Measurements from ENCODE around the gene CARD19. TPM values are rescaled to one million over a fixed set of nuclear protein-coding genes. Genes with fewer than 3 reads are reported as not detected.
A peak's percentile ranks its signal among the peaks of the same experiment; 100 is the strongest.

Gene CARD19
- total RNA-seq, 8 experiments from 2014 or later = 17.5 to 57.7 (median 30.1) TPM

DNA sequence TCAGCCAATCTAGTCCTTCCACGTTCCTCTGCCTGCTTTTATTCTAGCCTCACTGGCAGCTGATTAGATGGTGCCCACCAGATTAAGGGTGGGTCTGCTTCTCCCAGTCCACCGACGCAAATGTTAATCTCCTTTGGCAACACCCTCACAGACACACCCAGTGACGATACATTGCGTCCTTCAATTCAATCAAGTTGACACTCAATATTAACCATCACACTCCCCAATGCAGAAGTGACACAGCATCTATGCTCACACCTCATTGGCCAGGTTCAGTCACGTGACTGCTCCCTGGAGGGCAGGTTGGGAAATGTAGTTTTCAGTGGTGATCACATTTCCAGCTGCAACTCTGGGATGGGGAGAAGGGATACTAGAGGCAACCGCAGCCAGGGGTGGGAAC is 24.6 kb upstream of the CARD19 start:
- WGBS, 10 experiments = 14 to 94% (median 27%) methylated on average over 2 to 6 of the region's 7 CpGs; no CpG with 5 or more reads in 3 of the 10 experiments
- peak in 7 of 8 experiments; percentile 39 to 92 (median 68) for ATAC-seq (replicated peaks in 6 of 8)

DNA sequence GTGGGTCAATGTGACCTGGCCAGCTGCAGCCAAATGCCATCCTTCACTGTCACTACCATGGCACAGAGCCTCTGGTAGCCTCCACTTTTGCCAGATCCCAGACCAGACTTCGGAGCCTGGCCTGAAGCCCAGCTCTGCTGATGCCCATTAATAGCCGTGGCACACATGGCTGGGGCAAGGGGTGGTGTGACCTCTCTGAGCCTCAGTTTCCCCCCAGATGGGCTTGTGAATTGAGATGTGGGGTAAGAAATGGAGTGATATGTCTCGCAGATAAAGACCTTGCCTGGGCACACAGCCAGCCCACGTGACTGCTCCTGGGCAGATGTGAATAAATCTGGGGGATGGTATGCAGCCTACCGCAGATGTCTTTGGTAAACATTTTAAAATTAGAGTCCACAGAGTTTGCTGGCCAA is 23.6 kb upstream of the CARD19 start:
- H3K27ac ChIP-seq = no peak overlapping the region
- 60% methylated on average over 1 of the region's 5 CpGs; no CpG with 5 or more reads in 8 of the 10 experiments for WGBS, 10 experiments
- peak in 5 of 8 experiments; percentile 22 to 74 (median 41) for ATAC-seq (replicated peaks in 6 of 8)
- H3K4me3 ChIP-seq = no peak overlapping the region
- no peaks in the 10 kb centered on the region for H3K4me1 ChIP-seq (replicated peaks in 1 of 2)
- in situ Hi-C loops (cut with MboI; ENCODE audit: low pct_unique_long_range_greater_than_20kb in 2 of 9, low sequenced_read_pairs in 9 of 9, unreplicated experiment in 9 of 9) = no loop called here

More for the DNA sequence above, 24.6 kb upstream of the CARD19 start:
- Histone ChIP-seq H3K4me1 (replicated peaks in 1 of 2) (no peaks in the 10 kb centered on the region), H3K4me3 (no peak overlapping the region), H3K27ac (no peak overlapping the region)
- in situ Hi-C loops (cut with MboI; ENCODE audit: low pct_unique_long_range_greater_than_20kb in 2 of 9, low sequenced_read_pairs in 9 of 9, unreplicated experiment in 9 of 9) = no loop called here

GRCh38 chr9:93076101-93076791 is 19.8 kb upstream of the CARD19 start:
- H3K4me3 ChIP-seq = no peak overlapping the region
- in situ Hi-C loops (cut with MboI; ENCODE audit: low pct_unique_long_range_greater_than_20kb in 2 of 9, low sequenced_read_pairs in 9 of 9, unreplicated experiment in 9 of 9) = no loop called here
- no peak overlapping the region for H3K27ac ChIP-seq
- no peak for ATAC-seq (replicated peaks in 6 of 8)
- no peaks in the 10 kb centered on the region for H3K4me1 ChIP-seq (replicated peaks in 1 of 2)
- WGBS, 10 experiments = 59 to 100% (median 95%) methylated on average over 2 to 8 of the region's 12 CpGs; no CpG with 5 or more reads in 2 of the 10 experiments

GRCh38 chr9:93076792-93077128 is 19.3 kb upstream of the CARD19 start:
- WGBS, 10 experiments = 50 to 100% (median 83%) methylated on average over 1 to 2 of the region's 2 CpGs; no CpG with 5 or more reads in 6 of the 10 experiments
- H3K4me3 ChIP-seq = no peak overlapping the region
- H3K27ac ChIP-seq = no peak overlapping the region
- in situ Hi-C loops (cut with MboI; ENCODE audit: low pct_unique_long_range_greater_than_20kb in 2 of 9, low sequenced_read_pairs in 9 of 9, unreplicated experiment in 9 of 9) = no loop called here
- ATAC-seq (replicated peaks in 6 of 8) = no peak
- H3K4me1 ChIP-seq (replicated peaks in 1 of 2) = no peaks in the 10 kb centered on the region

DNA sequence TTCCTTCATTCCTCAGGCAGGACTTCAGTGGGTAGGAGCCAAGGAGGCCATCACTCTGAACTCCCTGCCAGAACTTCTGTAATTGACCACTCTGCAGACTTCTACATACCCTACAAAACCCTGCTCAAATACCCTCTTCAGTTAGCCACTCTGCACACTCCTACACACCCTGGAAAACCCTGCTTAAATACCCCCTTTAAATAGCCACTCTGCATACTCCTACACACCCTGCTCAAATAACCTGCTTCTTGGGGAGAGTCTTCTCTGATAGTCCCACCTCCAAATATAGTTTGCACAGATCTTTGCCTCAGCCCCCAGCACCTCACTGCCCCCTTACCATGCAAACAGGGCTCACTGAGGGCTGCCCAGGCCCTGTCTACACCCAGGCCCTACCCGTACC is 18.6 kb upstream of the CARD19 start:
- H3K27ac ChIP-seq = no peak overlapping the region
- WGBS, 10 experiments = 50% methylated on average over 1 of the region's 1 CpG; no CpG with 5 or more reads in 9 of the 10 experiments
- ATAC-seq (replicated peaks in 6 of 8) = peak in 1 of 8 experiments; percentile 40
- in situ Hi-C loops (cut with MboI; ENCODE audit: low pct_unique_long_range_greater_than_20kb in 2 of 9, low sequenced_read_pairs in 9 of 9, unreplicated experiment in 9 of 9) = no loop called here
- no peaks in the 10 kb centered on the region for H3K4me1 ChIP-seq (replicated peaks in 1 of 2)
- H3K4me3 ChIP-seq = no peak overlapping the region

DNA sequence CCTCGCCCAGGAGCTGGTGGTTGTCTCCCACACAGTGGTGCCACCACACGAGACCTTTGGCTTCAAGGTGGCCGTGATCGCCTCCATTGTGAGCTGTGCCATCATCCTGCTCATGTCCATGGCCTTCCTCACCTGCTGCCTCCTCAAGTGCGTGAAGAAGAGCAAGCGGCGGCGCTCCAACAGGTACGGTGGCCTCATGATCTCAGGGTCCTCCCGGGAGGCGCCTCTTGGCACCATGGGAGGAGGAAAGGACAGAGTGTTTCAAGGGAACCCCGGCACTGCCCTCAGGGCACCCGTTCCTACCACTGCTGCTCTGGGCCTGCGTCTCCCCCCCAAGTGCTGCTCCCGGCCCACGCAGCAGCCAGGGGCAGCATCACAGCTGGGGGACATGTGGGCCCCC is 18.2 kb upstream of the CARD19 start:
- WGBS, 10 experiments = 67 to 100% (median 94%) methylated on average over 2 to 7 of the region's 16 CpGs; no CpG with 5 or more reads in 6 of the 10 experiments
- H3K4me3 ChIP-seq = no peak overlapping the region
- in situ Hi-C loops (cut with MboI; ENCODE audit: low pct_unique_long_range_greater_than_20kb in 2 of 9, low sequenced_read_pairs in 9 of 9, unreplicated experiment in 9 of 9) = no loop called here
- ATAC-seq (replicated peaks in 6 of 8) = no peak
- no peak overlapping the region for H3K27ac ChIP-seq
- H3K4me1 ChIP-seq (replicated peaks in 1 of 2) = no peaks in the 10 kb centered on the region

- ATAC-seq (replicated peaks in 6 of 8) = no peak
- in situ Hi-C loops (cut with MboI; ENCODE audit: low pct_unique_long_range_greater_than_20kb in 2 of 9, low sequenced_read_pairs in 9 of 9, unreplicated experiment in 9 of 9) = no loop called here
- WGBS, 10 experiments = 60 to 92% methylated on average over 1 to 4 of the region's 13 CpGs; no CpG with 5 or more reads in 8 of the 10 experiments
- no peak overlapping the region for H3K27ac ChIP-seq
- peaks cover 0 to 4% of the 10 kb centered on the region in 2 donors for H3K4me1 ChIP-seq (replicated peaks in 1 of 2)
- no peak overlapping the region for H3K4me3 ChIP-seq
Observed at GRCh38 chr9:93079371-93079770, 16.6 kb upstream of the CARD19 start.

GRCh38 chr9:93080406-93080805 is 15.6 kb upstream of the CARD19 start:
- Histone ChIP-seq H3K4me3 (no peak overlapping the region), H3K27ac (no peak overlapping the region), H3K4me1 (replicated peaks in 1 of 2) (peaks cover 0 to 4% of the 10 kb centered on the region in 2 donors)
- in situ Hi-C loops (cut with MboI; ENCODE audit: low pct_unique_long_range_greater_than_20kb in 2 of 9, low sequenced_read_pairs in 9 of 9, unreplicated experiment in 9 of 9) = no loop called here
- ATAC-seq (replicated peaks in 6 of 8) = no peak
- 74 to 100% (median 89%) methylated on average over 1 to 7 of the region's 9 CpGs; no CpG with 5 or more reads in 1 of the 10 experiments for WGBS, 10 experiments

DNA sequence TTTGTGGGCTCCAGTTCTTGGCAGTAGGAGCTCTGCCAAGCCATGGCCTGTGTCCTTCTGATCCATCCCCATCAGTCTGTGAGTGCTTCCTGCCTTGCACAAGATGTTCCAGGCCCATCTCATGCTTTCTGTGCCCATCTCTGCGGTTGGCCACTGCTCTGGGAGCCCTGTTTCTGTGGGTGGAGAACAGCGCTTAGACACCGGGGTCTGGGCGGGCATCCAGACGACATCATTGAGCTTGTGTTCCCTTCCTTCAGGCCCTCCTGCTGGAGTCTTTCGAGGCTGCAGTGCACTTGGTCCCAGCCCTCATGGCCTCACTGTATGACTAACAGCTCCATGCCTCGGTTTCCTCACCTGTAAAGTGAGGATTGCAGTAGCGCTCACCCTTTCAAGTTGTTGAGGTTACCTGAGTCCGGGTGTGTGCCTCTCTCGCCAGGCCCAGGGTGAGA is 14.9 kb upstream of the CARD19 start:
- 71 to 100% (median 100%) methylated on average over 1 to 8 of the region's 10 CpGs; no CpG with 5 or more reads in 2 of the 10 experiments for WGBS, 10 experiments
- Histone ChIP-seq H3K4me1 (replicated peaks in 1 of 2) (peaks cover 0 to 4% of the 10 kb centered on the region in 2 donors), H3K4me3 (no peak overlapping the region), H3K27ac (no peak overlapping the region)
- no peak for ATAC-seq (replicated peaks in 6 of 8)
- in situ Hi-C loops (cut with MboI; ENCODE audit: low pct_unique_long_range_greater_than_20kb in 2 of 9, low sequenced_read_pairs in 9 of 9, unreplicated experiment in 9 of 9) = no loop called here

DNA sequence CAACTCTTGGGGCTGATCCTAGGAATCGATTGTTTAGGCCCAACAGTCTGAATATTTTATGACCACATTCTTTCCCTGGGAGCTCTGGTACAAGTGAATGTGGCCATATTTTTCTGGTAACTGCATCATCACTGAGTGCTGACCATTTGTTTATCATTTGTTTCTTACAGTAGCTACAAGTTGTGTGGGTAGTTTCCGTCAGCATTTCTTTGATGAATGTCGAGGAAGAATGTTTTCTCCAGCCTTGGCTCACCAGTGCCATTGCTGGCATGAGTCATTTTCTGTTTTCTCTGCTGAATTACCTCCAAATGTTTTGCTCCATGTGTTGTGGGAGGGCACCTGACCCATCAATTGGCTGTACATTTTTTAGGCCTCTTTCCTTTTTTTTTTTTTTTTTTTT is 14.1 kb upstream of the CARD19 start:
- peak in 1 of 8 experiments; percentile 45 for ATAC-seq (replicated peaks in 6 of 8)

GRCh38 chr9:93082841-93083411 is 13.1 kb upstream of the CARD19 start:
- H3K4me3 ChIP-seq = no peak overlapping the region
- no peak overlapping the region for H3K27ac ChIP-seq
- in situ Hi-C loops (cut with MboI; ENCODE audit: low pct_unique_long_range_greater_than_20kb in 2 of 9, low sequenced_read_pairs in 9 of 9, unreplicated experiment in 9 of 9) = no loop called here
- ATAC-seq (replicated peaks in 6 of 8) = peak in 7 of 8 experiments; percentile 25 to 59 (median 39)
- WGBS, 10 experiments = 60 to 100% (median 60%) methylated on average over 1 of the region's 18 CpGs; no CpG with 5 or more reads in 7 of the 10 experiments
- H3K4me1 ChIP-seq (replicated peaks in 1 of 2) = peaks cover 0 to 4% of the 10 kb centered on the region in 2 donors

More for the DNA sequence above, 14.1 kb upstream of the CARD19 start:
- Histone ChIP-seq H3K4me3 (no peak overlapping the region), H3K4me1 (replicated peaks in 1 of 2) (peaks cover 0 to 4% of the 10 kb centered on the region in 2 donors), H3K27ac (no peak overlapping the region)
- WGBS, 10 experiments = 29 to 96% (median 80%) methylated on average over 2 to 3 of the region's 3 CpGs; no CpG with 5 or more reads in 1 of the 10 experiments
- in situ Hi-C loops (cut with MboI; ENCODE audit: low pct_unique_long_range_greater_than_20kb in 2 of 9, low sequenced_read_pairs in 9 of 9, unreplicated experiment in 9 of 9) = no loop called here

GRCh38 chr9:93083592-93084470 is 12.2 kb upstream of the CARD19 start:
- Histone ChIP-seq H3K4me1 (replicated peaks in 1 of 2) (peaks cover 0 to 4% of the 10 kb centered on the region in 2 donors), H3K27ac (no peak overlapping the region), H3K4me3 (no peak overlapping the region)
- in situ Hi-C loops (cut with MboI; ENCODE audit: low pct_unique_long_range_greater_than_20kb in 2 of 9, low sequenced_read_pairs in 9 of 9, unreplicated experiment in 9 of 9) = no loop called here
- ATAC-seq (replicated peaks in 6 of 8) = peak in 3 of 8 experiments; percentile 13 to 94 (median 87)
- WGBS, 10 experiments = 40 to 100% (median 89%) methylated on average over 1 to 4 of the region's 8 CpGs; no CpG with 5 or more reads in 2 of the 10 experiments

- in situ Hi-C loops (cut with MboI; ENCODE audit: low pct_unique_long_range_greater_than_20kb in 2 of 9, low sequenced_read_pairs in 9 of 9, unreplicated experiment in 9 of 9) = no loop called here
- WGBS, 10 experiments = 80 to 100% (median 92%) methylated on average over 1 to 5 of the region's 6 CpGs; no CpG with 5 or more reads in 5 of the 10 experiments
- H3K4me1 ChIP-seq (replicated peaks in 1 of 2) = peaks cover 0 to 4% of the 10 kb centered on the region in 2 donors
- H3K27ac ChIP-seq = no peak overlapping the region
- H3K4me3 ChIP-seq = no peak overlapping the region
- no peak for ATAC-seq (replicated peaks in 6 of 8)
Observed at GRCh38 chr9:93084471-93084881, 11.5 kb upstream of the CARD19 start.

All from motor neuron (in vitro differentiated cells).